GM23338 (cell line): ENCODE measurements around the gene OR2A2. TPM values are rescaled to one million over a fixed set of nuclear protein-coding genes. Genes with fewer than 3 reads are reported as not detected.

Source experiments
- ATAC-seq: fragments of 200-7000 bp; cut with Tn5 transposase; 3 replicates; pipeline ENCODE4 v1.9.1; 2020
- DNase-seq: peaks from one replicate; pipeline ENCODE4 v3.0.0-alpha.2; 2015; ENCODE audit warnings: low spot score
- H2AFZ ChIP-seq: fragments of 200-600 bp; sonication (generic); 2 replicates; pipeline ENCODE4 v1.8.0; 2016; ENCODE audit warnings: antibody characterized with exemption, mild to moderate bottlenecking, moderate library complexity
- H3F3A ChIP-seq: fragments of 200-600 bp; sonication (generic); replicated peaks from 2 replicates; pipeline ENCODE4 v1.8.0; 2017; ENCODE audit warnings: antibody characterized with exemption, mixed run types, low read depth
- H3K27ac ChIP-seq: fragments of 200-600 bp; sonication (generic); 2 replicates; pipeline ENCODE4 v1.6.1; 2016; ENCODE audit warnings: low read depth
- H3K27me3 ChIP-seq: fragments of 200-600 bp; sonication (generic); 2 replicates; pipeline ENCODE4 v1.8.0; 2016; ENCODE audit warnings: mild to moderate bottlenecking, mixed run types, moderate library complexity; ENCODE audit not compliant: insufficient read depth
- H3K36me3 ChIP-seq: fragments of 200-600 bp; sonication (generic); 2 replicates; pipeline ENCODE4 v1.8.0; 2016; ENCODE audit warnings: mild to moderate bottlenecking; ENCODE audit not compliant: insufficient read depth
- H3K4me1 ChIP-seq: fragments of 200-600 bp; sonication (generic); 2 replicates; pipeline ENCODE4 v1.8.0; 2016; ENCODE audit warnings: mild to moderate bottlenecking, moderate library complexity; ENCODE audit not compliant: insufficient read depth
- H3K4me2 ChIP-seq: fragments of 200-600 bp; sonication (generic); 2 replicates; pipeline ENCODE4 v1.7.1; 2017; ENCODE audit warnings: mixed run types
- H3K4me3 ChIP-seq: fragments of 200-600 bp; sonication (generic); 2 replicates; pipeline ENCODE4 v1.6.1; 2016; ENCODE audit warnings: mixed run types
- H3K79me2 ChIP-seq: fragments of 200-600 bp; sonication (generic); replicated peaks from 2 replicates; pipeline ENCODE4 v1.8.0; 2017; ENCODE audit warnings: mild to moderate bottlenecking; ENCODE audit not compliant: insufficient read depth
- H3K9me2 ChIP-seq: fragments of 200-600 bp; sonication (generic); 2 replicates; pipeline ENCODE4 v1.8.0; 2017; ENCODE audit not compliant: insufficient read depth
- H4K20me1 ChIP-seq: fragments of 200-600 bp; sonication (generic); replicated peaks from 2 replicates; pipeline ENCODE4 v1.8.0; 2017; ENCODE audit warnings: mild to moderate bottlenecking; ENCODE audit not compliant: insufficient read depth
- H3K27ac Mint-ChIP-seq: 2 replicates; pipeline ENCODE4 v1.8.0; 2020; ENCODE audit warnings: inconsistent platforms, mild to moderate bottlenecking, moderate library complexity, mixed read lengths
- H3K27me3 Mint-ChIP-seq: 3 replicates; pipeline ENCODE4 v1.8.0; 2022; ENCODE audit warnings: low read depth, mild to moderate bottlenecking, moderate library complexity, mixed read lengths, inconsistent platforms; ENCODE audit not compliant: insufficient read depth, poor library complexity
- H3K36me3 Mint-ChIP-seq: 3 replicates; pipeline ENCODE4 v1.8.0; 2021; ENCODE audit warnings: low read depth, mild to moderate bottlenecking, inconsistent platforms, moderate library complexity, mixed read lengths
- H3K4me1 Mint-ChIP-seq: 3 replicates; pipeline ENCODE4 v1.8.0; 2020; ENCODE audit warnings: mild to moderate bottlenecking, inconsistent platforms, mixed read lengths
- H3K4me3 Mint-ChIP-seq: 3 replicates; pipeline ENCODE4 v1.8.0; 2021; ENCODE audit warnings: moderate library complexity, mild to moderate bottlenecking, inconsistent platforms, mixed read lengths
- H3K9me3 Mint-ChIP-seq: 3 replicates; pipeline ENCODE4 v1.8.0; 2020; ENCODE audit warnings: moderate library complexity, mild to moderate bottlenecking, inconsistent platforms, mixed read lengths
- CREB1 ChIP-seq: fragments of 250-450 bp; sonication (Bioruptor Pico); IDR thresholded peaks from 2 replicates; pipeline ENCODE4 v1.5.0; 2020; ENCODE audit warnings: low read depth, mild to moderate bottlenecking, moderate library complexity
- CTCF ChIP-seq, 2 experiments: fragments of 200-600 bp in 1 of 2; sonication (generic) in 1 of 2; conservative IDR thresholded peaks; 2 replicates each; pipeline versions ENCODE4 v1.5.1 to v1.6.1; 2016 to 2017; ENCODE audit warnings: antibody characterized with exemption in 2 of 2, low read depth in 2 of 2, mild to moderate bottlenecking in 2 of 2, moderate library complexity in 1 of 2
- EZH2 ChIP-seq: fragments of 200-600 bp; sonication (generic); IDR thresholded peaks from one replicate; pipeline ENCODE4 v1.8.0; 2017; ENCODE audit warnings: antibody characterized with exemption, mild to moderate bottlenecking, low read depth; ENCODE audit not compliant: unreplicated experiment
- EZH2phosphoT487 ChIP-seq: fragments of 200-600 bp; sonication (generic); IDR thresholded peaks from one replicate; pipeline ENCODE4 v1.8.1; 2018; ENCODE audit warnings: antibody characterized with exemption; ENCODE audit not compliant: unreplicated experiment
- JUNB ChIP-seq: IDR thresholded peaks from one replicate; pipeline ENCODE4 v1.6.1; 2016; ENCODE audit warnings: antibody characterized with exemption; ENCODE audit not compliant: unreplicated experiment
- NANOG ChIP-seq: IDR thresholded peaks from 2 replicates; pipeline ENCODE4 v1.6.1; 2016; ENCODE audit warnings: antibody characterized with exemption, borderline replicate concordance
- ZNF114 ChIP-seq: fragments of 250-450 bp; sonication (Bioruptor Pico); IDR thresholded peaks from 2 replicates; pipeline ENCODE4 v1.5.0; 2020; ENCODE audit warnings: mild to moderate bottlenecking, moderate library complexity
- ZNF331 ChIP-seq: fragments of 250-450 bp; sonication (Bioruptor Pico); IDR thresholded peaks from 2 replicates; pipeline ENCODE4 v1.5.0; 2020; ENCODE audit warnings: low read depth, mild to moderate bottlenecking, moderate library complexity
- ZNF462 ChIP-seq: fragments of 250-450 bp; sonication (Bioruptor Pico); IDR thresholded peaks from 2 replicates; pipeline ENCODE4 v1.5.0; 2020; ENCODE audit warnings: mild to moderate bottlenecking, moderate library complexity
- polyA plus RNA-seq: library from polyadenylated mRNA; unstranded; fragments of >200 nt; fragmentation: Nextera tagmentation; extraction: Ambion mirVana; gene quantifications from 2 replicates; pipeline ENCODE4 v1.2.1, GENCODE V29; 2016
- total RNA-seq: library from RNA; depleted of rRNA; stranded (reverse); fragments of >200 nt; shearing (Covaris generic); gene quantifications from 2 replicates; pipeline ENCODE4 v1.2.3, GENCODE V29; 2014
- TF ChIP-seq, protein P1 (sequence below): IDR thresholded peaks from 2 replicates; pipeline ENCODE4 v1.6.1; 2016; ENCODE audit warnings: antibody characterized with exemption

OR2A2 gene
- total and polyA plus RNA-seq, 2 experiments from 2014 or later: not detected

- Mint-ChIP-seq H3K4me3 (no peak within 1 kb of the TSS), H3K4me1 (no peaks in the 10 kb centered on the region)
Observed at GRCh38 chr7:144122876-144123275, 13.5 kb downstream of the OR2A2 start, which contains the start of gene OR2A14. Gene OR2A14, plus strand, starts transcription at chr7:144123176. Its CDS starts 5,937 bp downstream, at chr7:144129113.

More at GRCh38 chr7:144122876-144123275, 13.5 kb downstream of the OR2A2 start, which contains the start of gene OR2A14:
- Mint-ChIP-seq H3K27ac (no peak within 1 kb of the TSS), H3K36me3 (no peaks in the 10 kb centered on the region; the same call in 2 of the 3 replicates), H3K9me3 (peaks cover 5% of the 10 kb centered on the region; the same call in 1 of the 3 replicates), H3K27me3 (no peaks in the 10 kb centered on the region)
- peaks cover 8% of the 10 kb centered on the region; the same call in 1 of the 2 replicates for H3K9me2 ChIP-seq
- no peak within 1 kb of the TSS for H3K27ac ChIP-seq
- DNase-seq: no peak
- TF ChIP-seq CREB1: no peak
- TF ChIP-seq JUNB: no peak
- TF ChIP-seq EZH2: no peak
- no peak for TF ChIP-seq ZNF462 (CRISPR knock-in tag)
- no peak for TF ChIP-seq ZNF114 (CRISPR knock-in tag)
- TF ChIP-seq ZNF331: no peak
- TF ChIP-seq, protein P1, sequence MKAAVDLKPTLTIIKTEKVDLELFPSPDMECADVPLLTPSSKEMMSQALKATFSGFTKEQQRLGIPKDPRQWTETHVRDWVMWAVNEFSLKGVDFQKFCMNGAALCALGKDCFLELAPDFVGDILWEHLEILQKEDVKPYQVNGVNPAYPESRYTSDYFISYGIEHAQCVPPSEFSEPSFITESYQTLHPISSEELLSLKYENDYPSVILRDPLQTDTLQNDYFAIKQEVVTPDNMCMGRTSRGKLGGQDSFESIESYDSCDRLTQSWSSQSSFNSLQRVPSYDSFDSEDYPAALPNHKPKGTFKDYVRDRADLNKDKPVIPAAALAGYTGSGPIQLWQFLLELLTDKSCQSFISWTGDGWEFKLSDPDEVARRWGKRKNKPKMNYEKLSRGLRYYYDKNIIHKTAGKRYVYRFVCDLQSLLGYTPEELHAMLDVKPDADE: no peak
- TF ChIP-seq EZH2phosphoT487: no peak
- no peak for TF ChIP-seq CTCF (conservative IDR thresholded peaks at IDR 0.05; ENCODE audit: low read depth in 2 of 2)
- no peak for TF ChIP-seq NANOG
- H3K4me3 ChIP-seq: no peak within 1 kb of the TSS
- no peaks in the 10 kb centered on the region for H3K36me3 ChIP-seq
- H3K4me2 ChIP-seq: no peak within 1 kb of the TSS
- H3K27me3 ChIP-seq: no peaks in the 10 kb centered on the region
- no peak for ATAC-seq
- H3K4me1 ChIP-seq: no peaks in the 10 kb centered on the region
- H3K79me2 ChIP-seq: no peaks in the 10 kb centered on the region
- no peaks in the 10 kb centered on the region for H3F3A ChIP-seq
- no peaks in the 10 kb centered on the region for H4K20me1 ChIP-seq
- H2AFZ ChIP-seq: no peak within 1 kb of the TSS
